Activated CD8-positive, alpha-beta memory T cell treated with anti-CD3 and anti-CD28 coated beads, Interleukin-2, amount 50 U/mL, for 48 hours (primary cell): ENCODE data around the gene C8A.

Source experiments
- DNase-seq: peaks from one replicate; pipeline ENCODE4 v3.0.0-alpha.2; 2020

C8A gene

GRCh38 chr1:56854521-56855099, at the start of gene C8A:
Gene C8A (plus strand): TSS chr1:56854797. CDS start chr1:56854902, 105 bp downstream.
- DNase-seq: no peak

- no peak for DNase-seq
Observed at GRCh38 chr1:56806804-56807203, 47.8 kb upstream of the C8A start.

- no peak for DNase-seq
Observed at GRCh38 chr1:56808410-56808809, 46.2 kb upstream of the C8A start.

- DNase-seq: no peak
Observed at GRCh38 chr1:56811331-56811730, 43.3 kb upstream of the C8A start.

GRCh38 chr1:56814205-56814604, 40.4 kb upstream of the C8A start:
- no peak for DNase-seq

GRCh38 chr1:56816264-56816663, 38.3 kb upstream of the C8A start:
- no peak for DNase-seq

- no peak for DNase-seq
Observed at GRCh38 chr1:56816909-56817308, 37.7 kb upstream of the C8A start.

GRCh38 chr1:56817716-56818463, 36.7 kb upstream of the C8A start:
- DNase-seq: no peak

GRCh38 chr1:56819387-56819899, 35.2 kb upstream of the C8A start, which contains the start of gene FYB2:
Gene FYB2 (minus strand): TSS chr1:56819404. CDS start chr1:56819290, 114 bp downstream.
- DNase-seq: no peak

GRCh38 chr1:56820755-56821461, 33.7 kb upstream of the C8A start:
- DNase-seq: peak; percentile 93

- DNase-seq: no peak
Observed at GRCh38 chr1:56821462-56821797, 33.2 kb upstream of the C8A start.

- no peak for DNase-seq
Observed at GRCh38 chr1:56824271-56824670, 30.3 kb upstream of the C8A start.

- DNase-seq: no peak
Observed at GRCh38 chr1:56824938-56825337, 29.7 kb upstream of the C8A start.

GRCh38 chr1:56825436-56825835, 29.2 kb upstream of the C8A start:
- no peak for DNase-seq

- DNase-seq: no peak
Observed at GRCh38 chr1:56827711-56828110, 26.9 kb upstream of the C8A start.

- DNase-seq: no peak
Observed at GRCh38 chr1:56830052-56830451, 24.5 kb upstream of the C8A start.

- DNase-seq: peak; percentile 84
Observed at GRCh38 chr1:56831871-56832693, 22.5 kb upstream of the C8A start.

- no peak for DNase-seq
Observed at GRCh38 chr1:56833088-56833487, 21.5 kb upstream of the C8A start.

- no peak for DNase-seq
Observed at GRCh38 chr1:56834137-56834900, 20.3 kb upstream of the C8A start.

- no peak for DNase-seq
Observed at GRCh38 chr1:56835657-56836056, 18.9 kb upstream of the C8A start.

- no peak for DNase-seq
Observed at GRCh38 chr1:56836359-56836758, 18.2 kb upstream of the C8A start.

GRCh38 chr1:56837244-56837939, 17.2 kb upstream of the C8A start:
- DNase-seq: no peak
